HG02623 (cell line): ENCODE data around the gene MCTS1.
"Not testable (repeated sequence)": the region's sequence is repeated elsewhere in the genome, so short reads cannot be mapped to it uniquely, and the experiment has no call there.

ENCODE experiments used
- ATAC-seq: cut with Tn5 transposase; IDR thresholded peaks from one replicate; pipeline ENCODE4 v1.9.1; 2021; ENCODE audit warnings: moderate library complexity; ENCODE audit not compliant: unreplicated experiment

MCTS1 gene

GRCh38 chrX:120625371-120625770 lies 21.5 kb downstream of the MCTS1 start:
- ATAC-seq, result no peak

GRCh38 chrX:120629667-120630537 lies 26.0 kb downstream of the MCTS1 start, which contains the start of gene C1GALT1C1:
Gene C1GALT1C1 (minus strand): TSS chrX:120630054. CDS start chrX:120627166, 2,888 bp downstream.
- ATAC-seq, result peak; percentile 95

GRCh38 chrX:120638619-120639018 lies 34.7 kb downstream of the MCTS1 start:
- ATAC-seq, result no peak

- no peak for ATAC-seq
Observed at GRCh38 chrX:120642871-120643270, 39.0 kb downstream of the MCTS1 start.

- no peak for ATAC-seq
Observed at GRCh38 chrX:120647127-120647526, 43.2 kb downstream of the MCTS1 start.

GRCh38 chrX:120652256-120652655 lies 48.4 kb downstream of the MCTS1 start:
- not testable (repeated sequence) for ATAC-seq

- no peak for ATAC-seq
Observed at GRCh38 chrX:120653000-120653399, 49.1 kb downstream of the MCTS1 start.

- no peak for ATAC-seq
Observed at GRCh38 chrX:120660637-120661036, 56.7 kb downstream of the MCTS1 start.
